Tibial nerve (tissue), 4 donors: ENCODE data around the gene MTCL1. TPM values are rescaled to one million over a fixed set of nuclear protein-coding genes. Genes with fewer than 3 reads are reported as not detected.

Experiments used
- DNase-seq, 2 donors: peaks; one replicate each; pipeline ENCODE4 v3.0.0-alpha.2; 2019; ENCODE audit warnings: low spot score in 2 of 2
- H3K27ac ChIP-seq, 4 donors: fragments of 200-600 bp; sonication (generic) in 3 of 4; one replicate each; pipeline ENCODE4 v1.5.1; 2017 to 2019; ENCODE audit warnings: mild to moderate bottlenecking in 1 of 4
- H3K27me3 ChIP-seq, 2 donors: fragments of 200-600 bp; sonication (generic) in 1 of 2; one replicate each; pipeline versions ENCODE4 v1.5.1 to v1.6.0; 2017 to 2019
- H3K36me3 ChIP-seq, 3 donors: fragments of 200-600 bp; sonication (generic); one replicate each; pipeline ENCODE4 v1.5.1; 2018 to 2019
- H3K4me1 ChIP-seq, 4 donors: fragments of 200-600 bp; sonication (generic) in 3 of 4; one replicate each; pipeline ENCODE4 v1.5.1; 2017 to 2019
- H3K4me3 ChIP-seq, 4 donors: fragments of 200-600 bp; sonication (generic) in 3 of 4; one replicate each; pipeline ENCODE4 v1.5.1; 2017 to 2019; ENCODE audit warnings: mild to moderate bottlenecking in 1 of 4, moderate library complexity in 1 of 4
- H3K9me3 ChIP-seq, 4 donors: fragments of 200-600 bp; sonication (generic) in 3 of 4; one replicate each; pipeline ENCODE4 v1.5.1; 2017 to 2019
- CTCF ChIP-seq, 5 experiments: fragments of 200-600 bp in 3 of 5; fragments of 450-650 bp in 2 of 5; sonication (generic) in 3 of 5; IDR thresholded peaks; one replicate each; pipeline ENCODE4 v1.5.1; 2016 to 2019; ENCODE audit warnings: antibody characterized with exemption in 5 of 5, mild to moderate bottlenecking in 3 of 5, moderate library complexity in 2 of 5
- EP300 ChIP-seq, 2 donors: sonication (generic); formaldehyde crosslinking; IDR thresholded peaks; one replicate each; pipeline ENCODE4 v1.6.1; 2017; ENCODE audit warnings: antibody characterized with exemption in 2 of 2, mild to moderate bottlenecking in 1 of 2
- POLR2A ChIP-seq, 2 donors: fragments of 450-650 bp; IDR thresholded peaks; one replicate each; pipeline ENCODE4 v1.6.1; 2017; ENCODE audit warnings: antibody characterized with exemption in 2 of 2, mild to moderate bottlenecking in 2 of 2, moderate library complexity in 2 of 2
- WGBS, 2 donors: methylation state at CpG; one replicate each; pipeline ENCODE4 v1.1.5; 2018; 5-methylcytosine and 5-hydroxymethylcytosine counted together
- total RNA-seq, 4 donors: library from RNA; depleted of rRNA; stranded (reverse); fragments of >200 nt; gene quantifications; one replicate each; pipeline ENCODE4 v1.1.0, GENCODE V29; 2016

Gene MTCL1
- total RNA-seq, 4 donors from 2014 or later: 4.6 to 18.3 (median 5.3) TPM

GRCh38 chr18:8763611-8764010 lies 58.3 kb downstream of the MTCL1 start:
- no peaks in the 10 kb centered on the region for H3K4me1 ChIP-seq
- 76 to 81% methylated on average over 2 of the region's 2 CpGs for WGBS, 2 donors
- no peaks in the 10 kb centered on the region for H3K9me3 ChIP-seq
- no peak overlapping the region for H3K27ac ChIP-seq
- H3K27me3 ChIP-seq: no peaks in the 10 kb centered on the region
- no peaks in the 10 kb centered on the region for H3K36me3 ChIP-seq
- H3K4me3 ChIP-seq: no peak overlapping the region
- DNase-seq: no peak
- no peak for TF ChIP-seq EP300 (IDR thresholded peaks at IDR 0.05)
- TF ChIP-seq CTCF (IDR thresholded peaks at IDR 0.05): no peak
- TF ChIP-seq POLR2A (IDR thresholded peaks at IDR 0.05): no peak

GRCh38 chr18:8765783-8766463 lies 60.6 kb downstream of the MTCL1 start:
- DNase-seq: no peak
- Histone ChIP-seq H3K4me3 (no peak overlapping the region), H3K36me3 (no peaks in the 10 kb centered on the region), H3K27ac (no peak overlapping the region), H3K9me3 (no peaks in the 10 kb centered on the region), H3K27me3 (no peaks in the 10 kb centered on the region), H3K4me1 (no peaks in the 10 kb centered on the region)
- 49 to 64% methylated on average over 11 of the region's 11 CpGs for WGBS, 2 donors
- no peak for TF ChIP-seq EP300 (IDR thresholded peaks at IDR 0.05)
- TF ChIP-seq POLR2A (IDR thresholded peaks at IDR 0.05): no peak
- TF ChIP-seq CTCF (IDR thresholded peaks at IDR 0.05): no peak

- no peaks in the 10 kb centered on the region for H3K36me3 ChIP-seq
- WGBS, 2 donors: 80 to 86% methylated on average over 2 of the region's 2 CpGs
- no peak overlapping the region for H3K4me3 ChIP-seq
- H3K4me1 ChIP-seq: no peaks in the 10 kb centered on the region
- TF ChIP-seq POLR2A (IDR thresholded peaks at IDR 0.05) (no peak), CTCF (IDR thresholded peaks at IDR 0.05) (no peak), EP300 (IDR thresholded peaks at IDR 0.05) (no peak)
- H3K9me3 ChIP-seq: no peaks in the 10 kb centered on the region
- DNase-seq: no peak
- H3K27me3 ChIP-seq: no peaks in the 10 kb centered on the region
- no peak overlapping the region for H3K27ac ChIP-seq
Observed at GRCh38 chr18:8766559-8767293, 61.4 kb downstream of the MTCL1 start.

GRCh38 chr18:8767340-8767739 lies 62.0 kb downstream of the MTCL1 start:
- DNase-seq: no peak
- no peaks in the 10 kb centered on the region for H3K27me3 ChIP-seq
- H3K4me3 ChIP-seq: no peak overlapping the region
- no peaks in the 10 kb centered on the region for H3K9me3 ChIP-seq
- H3K36me3 ChIP-seq: no peaks in the 10 kb centered on the region
- H3K4me1 ChIP-seq: no peaks in the 10 kb centered on the region
- no peak overlapping the region for H3K27ac ChIP-seq
- 86 to 90% methylated on average over 4 of the region's 4 CpGs for WGBS, 2 donors
- no peak for TF ChIP-seq POLR2A (IDR thresholded peaks at IDR 0.05)
- no peak for TF ChIP-seq CTCF (IDR thresholded peaks at IDR 0.05)
- TF ChIP-seq EP300 (IDR thresholded peaks at IDR 0.05): no peak

- Histone ChIP-seq H3K27ac (peak overlapping the region in 1 of 4 donors; percentile 25), H3K36me3 (no peaks in the 10 kb centered on the region), H3K9me3 (no peaks in the 10 kb centered on the region), H3K4me3 (no peak overlapping the region), H3K4me1 (no peaks in the 10 kb centered on the region), H3K27me3 (no peaks in the 10 kb centered on the region)
- no peak for TF ChIP-seq CTCF (IDR thresholded peaks at IDR 0.05)
- no peak for TF ChIP-seq POLR2A (IDR thresholded peaks at IDR 0.05)
- no peak for TF ChIP-seq EP300 (IDR thresholded peaks at IDR 0.05)
- WGBS, 2 donors: 76 to 82% methylated on average over 3 of the region's 3 CpGs
- no peak for DNase-seq
Observed at GRCh38 chr18:8769509-8770095, 64.2 kb downstream of the MTCL1 start.
